Measurements from ENCODE around the gene GTF3C4. TPM values are rescaled to one million over a fixed set of nuclear protein-coding genes. Genes with fewer than 3 reads are reported as not detected.

GTF3C4 gene
- total and polyA plus RNA-seq, 10 of the 15 experiments (the other 5 are each of a cell fraction or from before 2014, with no cell fraction given), result 3.2 to 18.9 (median 8.2) TPM

- Histone ChIP-seq H3K9me3 (replicated peaks; ENCODE audit: control insufficient read depth, insufficient read depth, low read length) (no peaks in the 10 kb centered on the region), H3K27ac (ENCODE audit: control insufficient read depth, insufficient read depth) (no peak overlapping the region), H3K4me1 (ENCODE audit: control insufficient read depth, insufficient read depth, low read length) (no peaks in the 10 kb centered on the region), H3K9ac (ENCODE audit: control insufficient read depth, insufficient read depth, low read length) (no peak overlapping the region), H3K36me3 (ENCODE audit: control insufficient read depth in 2 of 2, insufficient read depth in 2 of 2, low read length in 1 of 2) (no peaks in the 10 kb centered on the region), H3K4me2 (ENCODE audit: control insufficient read depth, insufficient read depth) (no peak overlapping the region), H3K79me2 (ENCODE audit: control insufficient read depth, insufficient read depth, low read length) (no peaks in the 10 kb centered on the region), H4K20me1 (ENCODE audit: control insufficient read depth, insufficient read depth) (no peaks in the 10 kb centered on the region), H3K4me3 (no peak overlapping the region), H3K27me3 (replicated peaks in 1 of 2; ENCODE audit: control insufficient read depth in 2 of 2, insufficient read depth in 2 of 2, low read length in 1 of 2) (no peaks in the 10 kb centered on the region), H2AFZ (ENCODE audit: control insufficient read depth, low read depth, low read length) (no peak overlapping the region)
- no peak for DNase-seq (ENCODE audit: low read depth, low spot score)
- TF ChIP-seq IKZF1 (conservative IDR thresholded peaks at IDR 0.05), result no peak
- TF ChIP-seq NKRF (conservative IDR thresholded peaks at IDR 0.05), result no peak
- no peak for TF ChIP-seq MAX (IDR thresholded peaks at IDR 0.05; ENCODE audit: low read depth, low read length)
- TF ChIP-seq CBFB (IDR thresholded peaks at IDR 0.05; ENCODE audit: low read depth), result no peak
- no peak for TF ChIP-seq PAX5 (IDR thresholded peaks at IDR 0.05; ENCODE audit: borderline replicate concordance, low read depth, low read length)
- no peak for TF ChIP-seq BCL3 (IDR thresholded peaks at IDR 0.05; ENCODE audit: borderline replicate concordance, insufficient read depth, low read depth, low read length, poor library complexity, severe bottlenecking)
- no peak for TF ChIP-seq RCOR1 (conservative IDR thresholded peaks at IDR 0.05; ENCODE audit: low read depth, low read length)
- no peak for TF ChIP-seq ZZZ3 (IDR thresholded peaks at IDR 0.05; ENCODE audit: control insufficient read depth, insufficient read length, low read depth)
- no peak for TF ChIP-seq CREM (IDR thresholded peaks at IDR 0.05; ENCODE audit: low read depth)
- no peak for TF ChIP-seq E2F4 (IDR thresholded peaks at IDR 0.05; ENCODE audit: low read depth, low read length)
- no peak for TF ChIP-seq SMAD1 (IDR thresholded peaks at IDR 0.05; ENCODE audit: low read depth, partially characterized antibody)
- TF ChIP-seq ZNF592 (IDR thresholded peaks at IDR 0.05), result no peak
- ChIA-PET SMC1A (ENCODE audit: uncharacterized antibody, unreplicated experiment) (no interaction called here), CTCF (no interaction called here), POLR2A (no interaction called here), RAD21 (ENCODE audit: unreplicated experiment) (no interaction called here)
- FAIRE-seq, result no peak
- in situ Hi-C loops (cut with MboI), result no loop called here
- no peak for ATAC-seq
- 18% methylated on average over 3 of the region's 3 CpGs for WGBS (ENCODE audit: insufficient coverage, insufficient replicate concordance, low lambda C conversion rate, missing lambda C conversion rate)
- intact Hi-C loops (cut with micrococcal nuclease; ENCODE audit: unreplicated experiment), result no loop called here
- no TSS peak for BruUV-seq (replicated peaks)
These were observed 41.6 kb downstream of the GTF3C4 start for GRCh38 chr9:132711846-132712245.
